SKM-1 (cell line): ENCODE measurements around the gene EFHC2.

Source experiments
- DNase-seq: peaks from one replicate; lab custom pipeline; 2025; ENCODE audit not compliant: unreplicated experiment; lab: John Stamatoyannopoulos, UW

The EFHC2 gene

DNA sequence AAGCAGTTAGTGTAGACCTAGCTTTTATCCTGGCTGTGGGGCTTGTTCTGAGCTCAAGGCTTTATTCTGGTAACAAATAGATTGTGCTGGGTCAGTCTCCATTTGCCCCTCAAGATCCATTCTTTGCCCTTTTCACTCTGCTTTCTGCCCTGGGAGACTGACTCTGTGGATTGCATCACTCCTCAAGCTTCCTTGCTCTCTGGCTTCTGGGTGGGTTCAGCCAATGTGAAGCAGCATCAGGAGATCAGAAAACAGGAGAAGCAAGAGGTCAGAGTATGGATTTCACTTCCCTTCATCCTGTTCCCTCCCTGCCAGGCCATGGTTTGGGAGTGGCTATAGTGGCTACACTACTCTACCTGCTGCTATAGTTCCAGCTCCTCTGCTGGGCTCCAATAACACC lies 186.2 kb downstream of the EFHC2 start:
- no peak for DNase-seq

GRCh38 chrX:44156726-44157125 lies 186.7 kb downstream of the EFHC2 start:
- no peak for DNase-seq

- no peak for DNase-seq
These were observed 188.3 kb downstream of the EFHC2 start for GRCh38 chrX:44155126-44155525.

DNA sequence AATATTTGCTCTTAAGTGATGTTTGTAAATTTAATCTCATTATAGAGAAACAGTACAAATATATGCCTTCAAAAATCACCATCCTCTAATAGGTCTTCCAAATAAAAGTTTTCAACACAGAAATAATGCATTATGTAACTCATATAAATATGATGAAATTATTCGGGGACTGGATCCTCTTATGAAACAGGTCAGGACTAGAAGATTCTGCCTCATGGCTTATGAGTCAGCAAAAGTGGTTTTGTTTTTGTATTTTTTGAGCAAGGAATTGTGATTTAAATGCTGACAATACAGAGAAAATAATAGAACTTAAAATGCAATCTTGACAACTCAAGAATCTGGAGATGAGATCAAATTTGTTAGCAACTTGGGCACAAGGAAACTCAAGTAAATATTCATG lies 190.6 kb downstream of the EFHC2 start:
- DNase-seq = no peak

- DNase-seq = no peak
These were observed 196.3 kb downstream of the EFHC2 start for GRCh38 chrX:44147130-44147529.

- DNase-seq = no peak
These were observed 199.1 kb downstream of the EFHC2 start for GRCh38 chrX:44144177-44144945.

GRCh38 chrX:44143061-44143602 lies 200.3 kb downstream of the EFHC2 start:
- no peak for DNase-seq

- no peak for DNase-seq
These were observed 213.3 kb downstream of the EFHC2 start for GRCh38 chrX:44130189-44130588.

GRCh38 chrX:44113337-44113736 lies 230.1 kb downstream of the EFHC2 start:
- no peak for DNase-seq

- no peak for DNase-seq
These were observed 236.6 kb downstream of the EFHC2 start for GRCh38 chrX:44106864-44107263.

DNA sequence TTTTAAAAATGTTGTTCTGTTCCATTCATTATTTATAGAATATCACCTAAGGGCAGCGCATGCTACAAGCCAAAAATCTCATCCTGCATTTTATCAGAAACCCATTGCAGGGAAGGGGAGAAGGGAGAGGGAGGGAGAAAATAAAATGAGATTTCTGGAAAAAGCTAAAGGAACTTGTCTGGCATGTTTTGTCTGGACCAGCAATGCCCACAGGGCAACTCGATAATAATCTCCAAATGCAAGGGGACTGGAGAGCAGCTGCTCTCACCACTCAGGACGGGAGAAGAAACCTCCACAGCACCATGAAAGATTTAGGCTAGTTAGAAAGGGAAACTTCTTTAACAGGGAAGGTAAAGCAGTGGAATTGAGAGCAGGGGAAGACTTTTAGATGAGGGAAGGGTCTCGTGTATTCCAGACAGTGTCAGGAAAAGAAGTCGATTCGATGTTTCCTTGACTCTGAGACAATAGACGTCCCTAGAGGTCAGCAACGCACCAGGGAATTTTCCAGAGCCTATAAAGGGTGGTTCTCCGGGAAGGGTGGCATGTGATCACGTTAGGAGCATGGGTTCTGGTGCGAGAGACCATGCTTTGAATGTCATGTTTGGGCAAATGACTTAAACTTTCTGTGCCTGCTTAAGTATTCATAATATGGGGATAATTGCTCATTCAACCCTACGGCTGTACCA lies 238.1 kb downstream of the EFHC2 start:
- DNase-seq = no peak

DNA sequence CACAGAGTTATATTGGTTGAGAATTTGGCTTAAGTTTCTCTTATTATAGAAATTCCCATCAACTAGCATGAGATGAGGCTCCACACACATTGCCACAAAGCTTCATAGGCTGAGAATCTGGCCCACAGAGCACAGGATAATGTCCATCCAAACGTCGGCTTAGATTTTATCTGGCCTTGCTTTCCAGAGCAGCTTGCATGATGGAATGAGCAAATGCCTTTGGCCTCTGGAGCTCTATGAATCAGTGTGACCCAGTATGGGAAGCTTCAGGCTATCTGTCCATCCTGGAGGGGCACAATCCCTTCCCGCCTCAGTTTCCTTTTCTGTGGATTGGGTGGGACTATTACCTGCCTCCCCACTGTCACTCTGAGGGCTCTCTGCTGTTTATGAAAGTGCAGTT lies 238.8 kb downstream of the EFHC2 start:
- DNase-seq = no peak

DNA sequence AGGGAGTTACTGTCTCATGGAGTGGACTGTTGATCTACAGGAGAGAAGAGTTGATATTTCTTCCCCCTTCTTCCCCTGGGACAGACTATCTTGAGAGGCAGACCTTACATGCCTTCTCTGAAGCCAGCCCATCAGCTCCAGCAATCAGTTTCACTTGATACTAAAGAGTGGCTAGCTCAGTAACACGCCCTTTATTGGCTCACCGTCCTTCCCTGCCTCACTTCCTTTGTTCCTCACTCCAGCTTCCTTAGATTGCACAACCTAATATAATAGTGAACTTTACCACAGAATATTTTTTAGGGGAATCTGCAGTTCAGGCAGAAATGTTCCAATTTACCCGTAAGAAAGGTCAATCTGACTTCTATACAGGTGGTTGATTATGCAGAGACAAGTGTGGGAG lies 242.2 kb downstream of the EFHC2 start:
- DNase-seq = no peak

DNA sequence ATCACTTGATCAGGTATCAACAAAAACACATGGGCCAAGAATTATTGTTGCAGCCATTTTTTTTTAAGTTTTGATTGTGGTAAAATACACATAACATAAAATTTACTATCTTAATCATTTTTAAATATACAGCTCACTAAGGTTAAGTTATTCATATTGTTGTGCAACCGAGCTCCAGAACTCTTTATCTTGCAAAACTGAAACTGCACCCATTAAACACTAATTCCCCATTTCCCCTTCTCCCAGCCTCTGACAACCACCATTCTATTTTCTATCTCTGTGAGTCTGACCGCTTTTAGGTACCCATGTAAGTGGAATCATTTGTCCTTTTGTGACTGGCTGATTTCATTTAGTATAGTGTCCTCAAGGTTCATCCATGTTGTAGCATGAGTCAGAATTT lies 244.1 kb downstream of the EFHC2 start:
- DNase-seq = no peak
